ENCODE data around the gene ZNF768. TPM values are rescaled to one million over a fixed set of nuclear protein-coding genes. Genes with fewer than 3 reads are reported as not detected.

ZNF768 gene
- total and polyA plus RNA-seq, 2 of the 13 experiments (the other 11 are each of a cell fraction or from before 2014, with no cell fraction given) = 26.7 to 34.4 TPM

DNA sequence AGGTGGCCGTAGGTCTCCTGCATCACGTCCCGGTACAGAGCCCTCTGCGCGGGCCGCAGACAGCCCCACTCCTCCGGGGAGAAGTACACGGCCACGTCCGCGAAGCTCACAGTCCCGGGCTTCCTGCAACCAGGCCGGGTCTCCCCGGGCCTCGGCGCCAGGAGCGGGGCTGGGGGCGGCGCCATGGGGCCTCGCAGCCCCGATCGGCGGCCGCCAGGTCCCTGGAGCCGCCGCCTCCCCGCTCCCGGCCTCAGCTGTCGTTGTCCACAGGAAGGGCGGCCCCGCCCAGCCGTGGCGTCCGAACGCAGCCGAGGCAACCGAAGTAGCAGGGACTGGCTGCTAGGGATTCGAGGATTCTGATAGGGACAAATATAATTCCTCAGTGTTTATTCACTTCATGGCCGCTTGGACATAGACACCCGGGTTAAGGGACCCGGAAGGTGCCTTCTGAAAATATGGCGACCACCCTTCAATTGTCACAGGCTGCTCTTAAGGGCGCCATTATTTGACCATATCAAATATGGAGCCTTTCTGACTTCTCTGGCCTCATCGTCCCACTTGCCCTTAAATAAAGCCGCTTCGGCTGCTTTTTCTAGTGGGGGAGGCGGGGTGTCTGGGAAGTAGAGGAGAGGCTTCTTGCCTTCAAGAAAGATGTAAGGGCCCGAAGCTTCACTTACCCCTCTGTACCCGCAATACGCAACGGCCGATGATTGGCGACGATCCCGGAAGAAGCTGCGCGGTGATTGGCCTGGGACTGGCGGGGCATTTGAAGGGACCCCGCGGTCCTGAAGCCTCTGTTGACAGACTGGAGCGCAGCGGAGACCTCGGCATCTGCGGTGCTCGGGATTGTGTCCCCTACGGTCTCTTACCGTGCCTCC lies 45.3 kb upstream of the ZNF768 start, which contains the start of gene ZNF688 (continued):
- TF ChIP-seq TCF7L2 (IDR thresholded peaks at IDR 0.05; ENCODE audit: low read depth, low read length) (no peak), ZNF10 (CRISPR knock-in tag; IDR thresholded peaks at IDR 0.05; ENCODE audit: borderline replicate concordance, low read depth) (no peak), ZNF160 (CRISPR knock-in tag; IDR thresholded peaks at IDR 0.05) (peak; percentile 31; the same call in 1 of the 2 replicates), MYNN (CRISPR knock-in tag; IDR thresholded peaks at IDR 0.05; ENCODE audit: low read depth) (no peak), THYN1 (CRISPR knock-in tag; IDR thresholded peaks at IDR 0.05; ENCODE audit: borderline replicate concordance, low read depth) (0 out of 2 replicates have a peak, but pooled peaks have one; percentile 48), SMC3 (IDR thresholded peaks at IDR 0.05; ENCODE audit: low read length) (0 out of 2 replicates have a peak, but pooled peaks have one; percentile 10), ATF1 (CRISPR knock-in tag; IDR thresholded peaks at IDR 0.05) (peak; percentile 95), HNF4G (IDR thresholded peaks at IDR 0.05; ENCODE audit: borderline replicate concordance, low read depth, low read length) (no peak), HNF4G (CRISPR knock-in tag; IDR thresholded peaks at IDR 0.05; ENCODE audit: borderline replicate concordance, low read depth) (no peak), ZBTB38 (CRISPR knock-in tag; IDR thresholded peaks at IDR 0.05) (peak; percentile 63), ZNF577 (CRISPR knock-in tag; IDR thresholded peaks at IDR 0.05; ENCODE audit: borderline replicate concordance, low read depth) (no peak), ZNF841 (CRISPR knock-in tag; IDR thresholded peaks at IDR 0.05; ENCODE audit: borderline replicate concordance) (0 out of 2 replicates have a peak, but pooled peaks have one; percentile 42), REL (CRISPR knock-in tag; conservative IDR thresholded peaks at IDR 0.05) (no peak; the same call in 1 of the 2 replicates), SNAPC2 (CRISPR knock-in tag; IDR thresholded peaks at IDR 0.05) (0 out of 2 replicates have a peak, but pooled peaks have one; percentile 37), CBX5 (CRISPR knock-in tag; IDR thresholded peaks at IDR 0.05; ENCODE audit: borderline replicate concordance) (no peak)
- TF ChIP-seq, protein P1, sequence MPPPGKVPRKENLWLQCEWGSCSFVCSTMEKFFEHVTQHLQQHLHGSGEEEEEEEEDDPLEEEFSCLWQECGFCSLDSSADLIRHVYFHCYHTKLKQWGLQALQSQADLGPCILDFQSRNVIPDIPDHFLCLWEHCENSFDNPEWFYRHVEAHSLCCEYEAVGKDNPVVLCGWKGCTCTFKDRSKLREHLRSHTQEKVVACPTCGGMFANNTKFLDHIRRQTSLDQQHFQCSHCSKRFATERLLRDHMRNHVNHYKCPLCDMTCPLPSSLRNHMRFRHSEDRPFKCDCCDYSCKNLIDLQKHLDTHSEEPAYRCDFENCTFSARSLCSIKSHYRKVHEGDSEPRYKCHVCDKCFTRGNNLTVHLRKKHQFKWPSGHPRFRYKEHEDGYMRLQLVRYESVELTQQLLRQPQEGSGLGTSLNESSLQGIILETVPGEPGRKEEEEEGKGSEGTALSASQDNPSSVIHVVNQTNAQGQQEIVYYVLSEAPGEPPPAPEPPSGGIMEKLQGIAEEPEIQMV (CRISPR knock-in tag; IDR thresholded peaks at IDR 0.05; ENCODE audit: low read depth) = no peak
- TF ChIP-seq, protein P2, sequence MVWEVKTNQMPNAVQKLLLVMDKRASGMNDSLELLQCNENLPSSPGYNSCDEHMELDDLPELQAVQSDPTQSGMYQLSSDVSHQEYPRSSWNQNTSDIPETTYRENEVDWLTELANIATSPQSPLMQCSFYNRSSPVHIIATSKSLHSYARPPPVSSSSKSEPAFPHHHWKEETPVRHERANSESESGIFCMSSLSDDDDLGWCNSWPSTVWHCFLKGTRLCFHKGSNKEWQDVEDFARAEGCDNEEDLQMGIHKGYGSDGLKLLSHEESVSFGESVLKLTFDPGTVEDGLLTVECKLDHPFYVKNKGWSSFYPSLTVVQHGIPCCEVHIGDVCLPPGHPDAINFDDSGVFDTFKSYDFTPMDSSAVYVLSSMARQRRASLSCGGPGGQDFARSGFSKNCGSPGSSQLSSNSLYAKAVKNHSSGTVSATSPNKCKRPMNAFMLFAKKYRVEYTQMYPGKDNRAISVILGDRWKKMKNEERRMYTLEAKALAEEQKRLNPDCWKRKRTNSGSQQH (CRISPR knock-in tag; IDR thresholded peaks at IDR 0.05; ENCODE audit: low read depth) = peak; percentile 96
- TF ChIP-seq, protein P3, sequence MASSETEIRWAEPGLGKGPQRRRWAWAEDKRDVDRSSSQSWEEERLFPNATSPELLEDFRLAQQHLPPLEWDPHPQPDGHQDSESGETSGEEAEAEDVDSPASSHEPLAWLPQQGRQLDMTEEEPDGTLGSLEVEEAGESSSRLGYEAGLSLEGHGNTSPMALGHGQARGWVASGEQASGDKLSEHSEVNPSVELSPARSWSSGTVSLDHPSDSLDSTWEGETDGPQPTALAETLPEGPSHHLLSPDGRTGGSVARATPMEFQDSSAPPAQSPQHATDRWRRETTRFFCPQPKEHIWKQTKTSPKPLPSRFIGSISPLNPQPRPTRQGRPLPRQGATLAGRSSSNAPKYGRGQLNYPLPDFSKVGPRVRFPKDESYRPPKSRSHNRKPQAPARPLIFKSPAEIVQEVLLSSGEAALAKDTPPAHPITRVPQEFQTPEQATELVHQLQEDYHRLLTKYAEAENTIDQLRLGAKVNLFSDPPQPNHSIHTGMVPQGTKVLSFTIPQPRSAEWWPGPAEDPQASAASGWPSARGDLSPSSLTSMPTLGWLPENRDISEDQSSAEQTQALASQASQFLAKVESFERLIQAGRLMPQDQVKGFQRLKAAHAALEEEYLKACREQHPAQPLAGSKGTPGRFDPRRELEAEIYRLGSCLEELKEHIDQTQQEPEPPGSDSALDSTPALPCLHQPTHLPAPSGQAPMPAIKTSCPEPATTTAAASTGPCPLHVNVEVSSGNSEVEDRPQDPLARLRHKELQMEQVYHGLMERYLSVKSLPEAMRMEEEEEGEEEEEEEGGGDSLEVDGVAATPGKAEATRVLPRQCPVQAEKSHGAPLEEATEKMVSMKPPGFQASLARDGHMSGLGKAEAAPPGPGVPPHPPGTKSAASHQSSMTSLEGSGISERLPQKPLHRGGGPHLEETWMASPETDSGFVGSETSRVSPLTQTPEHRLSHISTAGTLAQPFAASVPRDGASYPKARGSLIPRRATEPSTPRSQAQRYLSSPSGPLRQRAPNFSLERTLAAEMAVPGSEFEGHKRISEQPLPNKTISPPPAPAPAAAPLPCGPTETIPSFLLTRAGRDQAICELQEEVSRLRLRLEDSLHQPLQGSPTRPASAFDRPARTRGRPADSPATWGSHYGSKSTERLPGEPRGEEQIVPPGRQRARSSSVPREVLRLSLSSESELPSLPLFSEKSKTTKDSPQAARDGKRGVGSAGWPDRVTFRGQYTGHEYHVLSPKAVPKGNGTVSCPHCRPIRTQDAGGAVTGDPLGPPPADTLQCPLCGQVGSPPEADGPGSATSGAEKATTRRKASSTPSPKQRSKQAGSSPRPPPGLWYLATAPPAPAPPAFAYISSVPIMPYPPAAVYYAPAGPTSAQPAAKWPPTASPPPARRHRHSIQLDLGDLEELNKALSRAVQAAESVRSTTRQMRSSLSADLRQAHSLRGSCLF (CRISPR knock-in tag; IDR thresholded peaks at IDR 0.05; ENCODE audit: borderline replicate concordance) = no peak
- TF ChIP-seq, protein P4, sequence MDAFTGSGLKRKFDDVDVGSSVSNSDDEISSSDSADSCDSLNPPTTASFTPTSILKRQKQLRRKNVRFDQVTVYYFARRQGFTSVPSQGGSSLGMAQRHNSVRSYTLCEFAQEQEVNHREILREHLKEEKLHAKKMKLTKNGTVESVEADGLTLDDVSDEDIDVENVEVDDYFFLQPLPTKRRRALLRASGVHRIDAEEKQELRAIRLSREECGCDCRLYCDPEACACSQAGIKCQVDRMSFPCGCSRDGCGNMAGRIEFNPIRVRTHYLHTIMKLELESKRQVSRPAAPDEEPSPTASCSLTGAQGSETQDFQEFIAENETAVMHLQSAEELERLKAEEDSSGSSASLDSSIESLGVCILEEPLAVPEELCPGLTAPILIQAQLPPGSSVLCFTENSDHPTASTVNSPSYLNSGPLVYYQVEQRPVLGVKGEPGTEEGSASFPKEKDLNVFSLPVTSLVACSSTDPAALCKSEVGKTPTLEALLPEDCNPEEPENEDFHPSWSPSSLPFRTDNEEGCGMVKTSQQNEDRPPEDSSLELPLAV (CRISPR knock-in tag; conservative IDR thresholded peaks at IDR 0.05; ENCODE audit: low read depth) = no peak

Data from HepG2 (cell line).